Measurements from ENCODE around the gene HLA-E. TPM values are rescaled to one million over a fixed set of nuclear protein-coding genes. Genes with fewer than 3 reads are reported as not detected.

The HLA-E gene
- total RNA-seq (2021) (125 and 160 TPM in 2 replicates), Bru-seq, nascent RNA (percentile 90 among the genes with signal in this experiment), BruChase-seq, experiment 1, labeled RNA remaining after a 2-hour chase (percentile 97 among the genes with signal in this experiment), BruChase-seq, experiment 2, labeled RNA remaining after a 6-hour chase (percentile 98 among the genes with signal in this experiment)
- long read RNA-seq, transcript HLA-E-201 (8 exons, 2,601 nt), result major isoform, 158 of 201 reads
- long read RNA-seq, partial matches to known transcripts, result 22 of 201 reads
- long read RNA-seq, other reads (novel, unspliced or antisense), result 21 of 201 reads

GRCh38 chr6:30489081-30490025 is at the start of gene HLA-E:
Gene HLA-E (plus strand): TSS chr6:30489509. CDS start chr6:30489532, 23 bp downstream.
- intact Hi-C loops (cut with micrococcal nuclease; ENCODE audit: unreplicated experiment), result loop anchor here (1.0 kb wide), 3 partner anchors 38 to 102 kb away; no protein-coding TSS in a partner anchor
- Histone ChIP-seq H2AFZ (peak within 1 kb of the TSS; percentile 83), H4K20me1 (ENCODE audit: insufficient read depth) (0 out of 2 replicates have a peak, but pooled peaks cover 9% of the 10 kb centered on the region), H3K4me3 (peak within 1 kb of the TSS; percentile 93), H3K79me2 (ENCODE audit: low read depth) (0 out of 2 replicates have a peak, but pooled peaks cover 8% of the 10 kb centered on the region), H3K9me2 (ENCODE audit: insufficient read depth) (no peaks in the 10 kb centered on the region), H3K36me3 (ENCODE audit: low read depth) (peaks cover 18% of the 10 kb centered on the region; the same call in 1 of the 2 replicates), H3K9me3 (ENCODE audit: insufficient read depth, low read depth) (no peaks in the 10 kb centered on the region), H3K27ac (peak within 1 kb of the TSS; percentile 89), H3F3A (ENCODE audit: insufficient read depth, low read depth) (0 out of 2 replicates have a peak, but pooled peaks cover 3% of the 10 kb centered on the region), H3K4me2 (peak within 1 kb of the TSS; percentile 83), H3K4me1 (replicated peaks; ENCODE audit: insufficient read depth) (peaks cover 8% of the 10 kb centered on the region), H3K27me3 (ENCODE audit: insufficient read depth, low read depth) (no peaks in the 10 kb centered on the region)
- CTCF ChIA-PET, result no interaction called here
- POLR2A ChIA-PET (ENCODE audit: unreplicated experiment), result interaction anchor here (0.5 kb wide), 1 partner anchor 69 kb away, joined by 5 read pairs; no protein-coding TSS in a partner anchor
- TSS peak; percentile 84 for BruUV-seq (replicated peaks)
- DNase-seq, result peak; percentile 90 to 97
- TF ChIP-seq EZH2 (IDR thresholded peaks at IDR 0.05; ENCODE audit: low read depth) (no peak), CTCF (conservative IDR thresholded peaks at IDR 0.05) (no peak)

GRCh38 chr6:30441171-30441570 is 48.1 kb upstream of the HLA-E start:
- no peak overlapping the region for H3K27ac ChIP-seq
- H3K4me2 ChIP-seq, result no peak overlapping the region
- H3K4me3 ChIP-seq, result no peak overlapping the region
- H3F3A ChIP-seq (ENCODE audit: insufficient read depth, low read depth), result no peaks in the 10 kb centered on the region
- no peaks in the 10 kb centered on the region; the same call in 1 of the 2 replicates for H3K9me3 ChIP-seq (ENCODE audit: insufficient read depth, low read depth)
- H3K9me2 ChIP-seq (ENCODE audit: insufficient read depth), result no peaks in the 10 kb centered on the region
- no peaks in the 10 kb centered on the region for H4K20me1 ChIP-seq (ENCODE audit: insufficient read depth)
- peak in 1 of 2 experiments; percentile 38 for DNase-seq
- BruUV-seq (replicated peaks), result no TSS peak
- ChIA-PET POLR2A (ENCODE audit: unreplicated experiment) (interaction anchor here (0.6 kb wide), 3 partner anchors 28 to 115 kb away, joined by 3 to 10 read pairs (median 3); partner anchors contain the start of gene TRIM39), CTCF (no interaction called here)
- H3K36me3 ChIP-seq (ENCODE audit: low read depth), result no peaks in the 10 kb centered on the region
- no peak overlapping the region for H2AFZ ChIP-seq
- no peaks in the 10 kb centered on the region for H3K4me1 ChIP-seq (replicated peaks; ENCODE audit: insufficient read depth)
- H3K79me2 ChIP-seq (ENCODE audit: low read depth), result no peaks in the 10 kb centered on the region
- H3K27me3 ChIP-seq (ENCODE audit: insufficient read depth, low read depth), result peaks cover 93% of the 10 kb centered on the region
- TF ChIP-seq EZH2 (IDR thresholded peaks at IDR 0.05; ENCODE audit: low read depth) (no peak), CTCF (conservative IDR thresholded peaks at IDR 0.05) (no peak)
- intact Hi-C loops (cut with micrococcal nuclease; ENCODE audit: unreplicated experiment), result no loop called here
